Esophagus muscularis mucosa (tissue), 4 donors: ENCODE data around the gene LHX6. TPM values are rescaled to one million over a fixed set of nuclear protein-coding genes. Genes with fewer than 3 reads are reported as not detected.

ENCODE experiments used
- DNase-seq: peaks from one replicate; pipeline ENCODE4 v3.0.0-alpha.2; 2017; ENCODE audit errors: extremely low spot score
- H3K27ac ChIP-seq, 4 donors: fragments of 200-600 bp; sonication (generic); replicated peaks in 1 of 4; 1 replicate in 3 of 4; 2 replicates in 1 of 4; pipeline ENCODE4 v1.5.1; 2016 to 2019; ENCODE audit warnings: mild to moderate bottlenecking in 1 of 4
- H3K27me3 ChIP-seq, 4 donors: fragments of 200-600 bp; sonication (generic); one replicate each; pipeline versions ENCODE4 v1.5.1 to v1.6.0; 2016 to 2019
- H3K36me3 ChIP-seq, 4 donors: fragments of 200-600 bp; sonication (generic); one replicate each; pipeline ENCODE4 v1.5.1; 2016 to 2019
- H3K4me1 ChIP-seq, 4 donors: fragments of 200-600 bp; sonication (generic); one replicate each; pipeline ENCODE4 v1.5.1; 2016 to 2019
- H3K4me3 ChIP-seq, 4 donors: fragments of 200-600 bp; sonication (generic); 1 replicate in 2 of 4; 2 replicates in 2 of 4; pipeline ENCODE4 v1.5.1; 2016 to 2019; ENCODE audit warnings: mild to moderate bottlenecking in 4 of 4, moderate library complexity in 1 of 4
- H3K9me3 ChIP-seq, 4 donors: fragments of 200-600 bp; sonication (generic); 1 replicate in 3 of 4; 2 replicates in 1 of 4; pipeline ENCODE4 v1.5.1; 2016 to 2019
- EP300 ChIP-seq: sonication (generic); formaldehyde crosslinking; IDR thresholded peaks from one replicate; pipeline ENCODE4 v1.6.1; 2017; ENCODE audit warnings: antibody characterized with exemption
- POLR2A ChIP-seq: fragments of 450-650 bp; IDR thresholded peaks from one replicate; pipeline ENCODE4 v1.6.1; 2017; ENCODE audit warnings: antibody characterized with exemption, moderate library complexity, mild to moderate bottlenecking, low read depth
- POLR2AphosphoS5 ChIP-seq, 2 donors: sonication (generic); formaldehyde crosslinking; IDR thresholded peaks; one replicate each; pipeline ENCODE4 v1.6.1; 2017; ENCODE audit warnings: antibody characterized with exemption in 2 of 2
- WGBS: methylation state at CpG from one replicate; pipeline ENCODE4 v1.1.5; 2018; 5-methylcytosine and 5-hydroxymethylcytosine counted together
- intact Hi-C: fragments of 100-400 bp; cut with DNase I; formaldehyde crosslinking; loops from one replicate; pipeline ENCODE4 v1.15.1; 2023
- total RNA-seq, 4 donors: library from RNA; depleted of rRNA; stranded (reverse); fragments of >200 nt; gene quantifications; one replicate each; pipeline versions ENCODE4 v1.1.0 to v1.2.1, GENCODE V29; 2016
- TF ChIP-seq, protein P1 (sequence below), 3 experiments: fragments of 200-600 bp in 2 of 3; fragments of 450-650 bp in 1 of 3; sonication (generic) in 2 of 3; IDR thresholded peaks; one replicate each; pipeline ENCODE4 v1.5.1; 2017 to 2019; ENCODE audit warnings: antibody characterized with exemption in 3 of 3, mild to moderate bottlenecking in 2 of 3, moderate library complexity in 1 of 3

LHX6 gene
- total RNA-seq, 4 donors from 2014 or later = 2.1 to 16.8 (median 7.1) TPM

DNA sequence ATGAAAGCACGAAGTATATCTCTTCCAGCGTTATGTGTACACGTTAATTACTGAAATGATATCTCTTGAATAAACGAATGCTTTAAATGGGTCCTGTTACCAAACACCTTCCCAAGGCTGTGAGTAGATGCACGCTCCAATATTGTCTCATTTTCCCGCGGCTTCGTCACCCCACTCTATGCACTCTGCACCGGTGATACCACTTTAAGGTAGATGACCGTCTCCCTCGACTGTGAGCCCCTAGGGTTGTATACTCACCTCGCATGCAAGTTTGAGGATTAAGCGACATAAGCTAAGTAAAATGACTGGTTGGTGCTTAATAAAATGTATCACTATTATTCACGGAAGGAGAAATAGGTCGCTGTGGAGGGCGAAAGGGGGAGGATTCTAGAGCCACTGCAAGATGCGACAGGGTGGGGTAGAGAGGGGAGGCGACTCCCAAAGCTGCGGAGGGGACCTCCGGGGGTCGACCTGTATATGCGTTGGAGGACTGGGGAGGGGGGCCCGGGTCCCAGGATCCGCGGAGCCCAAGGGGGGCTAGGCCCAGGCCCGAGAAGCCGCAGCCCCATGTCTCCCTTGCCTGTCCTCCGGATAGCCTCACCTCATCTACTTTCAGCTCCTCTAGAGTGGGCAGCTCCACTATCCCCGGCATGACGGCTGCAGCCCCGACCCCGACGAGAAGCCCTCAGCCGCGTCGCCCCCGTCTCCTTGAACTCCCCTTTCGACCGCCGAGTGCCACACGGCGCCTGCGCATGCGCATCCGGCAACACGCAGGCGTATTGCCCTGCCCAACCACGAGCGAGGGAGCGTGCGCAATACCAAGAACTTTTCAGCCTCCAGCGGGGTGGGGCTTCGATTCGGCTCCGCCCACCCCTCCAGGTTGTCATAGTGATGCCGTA is 69.5 kb downstream of the LHX6 start, which contains the start of the genes MORN5 and NDUFA8:
Gene MORN5, plus strand, starts transcription at position 883 of the 899 bp plus-strand sequence. CDS start 65 bp downstream, outside the sequence.
Gene NDUFA8, minus strand, starts transcription at position 754 of the 899 bp plus-strand sequence. Its CDS starts 102 bp downstream, at position 652.
- WGBS = 3% methylated on average over 28 of the region's 56 CpGs

DNA sequence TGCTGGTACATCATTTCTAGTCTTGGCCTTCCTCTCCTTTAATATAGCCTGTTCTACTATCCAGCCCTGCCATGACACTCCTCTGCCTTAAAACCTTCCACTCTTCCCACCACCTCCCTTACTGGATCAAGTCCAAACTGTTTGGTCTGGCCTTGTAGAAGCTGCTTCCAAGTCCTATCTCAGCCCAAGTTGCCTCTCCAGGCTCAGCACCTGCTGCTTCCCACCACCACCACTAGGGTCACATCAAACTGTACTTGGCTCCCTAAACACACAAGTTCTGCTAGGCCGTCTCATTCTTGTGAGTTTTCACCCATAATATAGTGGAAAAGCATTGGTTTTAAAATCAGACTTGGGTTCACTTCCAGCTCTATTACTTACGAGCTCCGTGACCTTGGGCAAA is 70.6 kb downstream of the LHX6 start:
- H3K9me3 ChIP-seq = no peaks in the 10 kb centered on the region
- H3K4me3 ChIP-seq = peak overlapping the region in 3 of 4 donors; percentile 81 to 97 (median 93)
- H3K27ac ChIP-seq = no peak overlapping the region
- TF ChIP-seq, protein P1, sequence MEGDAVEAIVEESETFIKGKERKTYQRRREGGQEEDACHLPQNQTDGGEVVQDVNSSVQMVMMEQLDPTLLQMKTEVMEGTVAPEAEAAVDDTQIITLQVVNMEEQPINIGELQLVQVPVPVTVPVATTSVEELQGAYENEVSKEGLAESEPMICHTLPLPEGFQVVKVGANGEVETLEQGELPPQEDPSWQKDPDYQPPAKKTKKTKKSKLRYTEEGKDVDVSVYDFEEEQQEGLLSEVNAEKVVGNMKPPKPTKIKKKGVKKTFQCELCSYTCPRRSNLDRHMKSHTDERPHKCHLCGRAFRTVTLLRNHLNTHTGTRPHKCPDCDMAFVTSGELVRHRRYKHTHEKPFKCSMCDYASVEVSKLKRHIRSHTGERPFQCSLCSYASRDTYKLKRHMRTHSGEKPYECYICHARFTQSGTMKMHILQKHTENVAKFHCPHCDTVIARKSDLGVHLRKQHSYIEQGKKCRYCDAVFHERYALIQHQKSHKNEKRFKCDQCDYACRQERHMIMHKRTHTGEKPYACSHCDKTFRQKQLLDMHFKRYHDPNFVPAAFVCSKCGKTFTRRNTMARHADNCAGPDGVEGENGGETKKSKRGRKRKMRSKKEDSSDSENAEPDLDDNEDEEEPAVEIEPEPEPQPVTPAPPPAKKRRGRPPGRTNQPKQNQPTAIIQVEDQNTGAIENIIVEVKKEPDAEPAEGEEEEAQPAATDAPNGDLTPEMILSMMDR (IDR thresholded peaks at IDR 0.05) = peak in 1 of 3 experiments; percentile 53
- no peak for TF ChIP-seq EP300
- peaks cover 31 to 53% (median 42%) of the 10 kb centered on the region in 4 donors for H3K4me1 ChIP-seq
- no peaks in the 10 kb centered on the region for H3K36me3 ChIP-seq
- 69% methylated on average over 3 of the region's 3 CpGs for WGBS
- intact Hi-C loops = loop anchor here (2.0 kb wide), 1 partner anchor 65 kb away; the partner anchor contains the start of gene TTLL11
- no peaks in the 10 kb centered on the region for H3K27me3 ChIP-seq
- DNase-seq = no peak

More for the DNA sequence above, 69.5 kb downstream of the LHX6 start, which contains the start of the genes MORN5 and NDUFA8:
- intact Hi-C loops = loop anchor here (2.0 kb wide), 1 partner anchor 66 kb away; the partner anchor contains the start of gene TTLL11
- DNase-seq = peak; percentile 98
- peak within 1 kb of the TSS; percentile 81 to 98 (median 95) for H3K4me3 ChIP-seq
- peaks cover 31 to 61% (median 51%) of the 10 kb centered on the region in 4 donors for H3K4me1 ChIP-seq
- TF ChIP-seq POLR2A = peak; percentile 67
- peak; percentile 96 to 99 for TF ChIP-seq POLR2AphosphoS5 (IDR thresholded peaks at IDR 0.05)
- no peak for TF ChIP-seq EP300
- TF ChIP-seq, protein P1 (IDR thresholded peaks at IDR 0.05) = peak in 2 of 3 experiments; percentile 21 to 29
- H3K9me3 ChIP-seq = no peaks in the 10 kb centered on the region
- no peaks in the 10 kb centered on the region for H3K36me3 ChIP-seq
- peak within 1 kb of the TSS; percentile 90 to 93 (median 91) for H3K27ac ChIP-seq
- H3K27me3 ChIP-seq = no peaks in the 10 kb centered on the region

GRCh38 chr9:122155796-122156195 is 73.0 kb downstream of the LHX6 start:
- Histone ChIP-seq H3K4me1 (peaks cover 31 to 56% (median 48%) of the 10 kb centered on the region in 4 donors), H3K27me3 (no peaks in the 10 kb centered on the region), H3K4me3 (no peak overlapping the region), H3K36me3 (peaks cover 0 to 20% (median 11%) of the 10 kb centered on the region in 4 donors), H3K27ac (peak overlapping the region in 2 of 4 donors; percentile 4 to 30), H3K9me3 (no peaks in the 10 kb centered on the region)
- intact Hi-C loops = no loop called here
- no peak for DNase-seq
- TF ChIP-seq EP300 = no peak
- TF ChIP-seq POLR2AphosphoS5 (IDR thresholded peaks at IDR 0.05) = no peak
- TF ChIP-seq, protein P1 (IDR thresholded peaks at IDR 0.05) = no peak
- no peak for TF ChIP-seq POLR2A
- WGBS = 82% methylated on average over 4 of the region's 4 CpGs

Other genes with a start within 250 kb of the LHX6 start
- gene TTLL11, start 135.6 kb downstream of the LHX6 start, total RNA-seq = 10 to 100 TPM; 20.5 to 41.3 (median 27.6) TPM
- 10 to 100 TPM; 55.7 to 83.3 (median 76.1) TPM for gene NDUFA8, start 69.2 kb downstream of the LHX6 start, total RNA-seq
- 1 to 10 TPM in 2 of 4 donors, not detected in 2; 3.9 to 5.8 TPM for gene MORN5, start 69.0 kb downstream of the LHX6 start, total RNA-seq
- 10 to 100 TPM; 10.1 to 14.6 (median 13.3) TPM for gene RBM18, start 35.9 kb upstream of the LHX6 start, total RNA-seq
- 10 to 100 TPM; 20.5 to 29.2 (median 28.5) TPM for gene MRRF, start 35.9 kb upstream of the LHX6 start, total RNA-seq
- 100 to 1,000 TPM in 1 of 4 donors, 10 to 100 TPM in 3; 72.2 to 119 (median 84.1) TPM for gene PTGS1, start 142.1 kb upstream of the LHX6 start, total RNA-seq
- not detected for gene OR1J1, start 249.0 kb upstream of the LHX6 start, total RNA-seq